Upper lobe of left lung (tissue), 6 donors: ENCODE results near the gene GIT2. TPM values are rescaled to one million over a fixed set of nuclear protein-coding genes. Genes with fewer than 3 reads are reported as not detected.
A peak's percentile ranks its signal among the peaks of the same experiment; 100 is the strongest.

ENCODE experiments used
- ATAC-seq, 2 donors: fragments of 200-7000 bp; cut with Tn5 transposase; one replicate each; pipeline ENCODE4 v1.9.1; 2022; ENCODE audit warnings: mild to moderate bottlenecking in 2 of 2, moderate library complexity in 2 of 2; ENCODE audit not compliant: low FRiP score in 2 of 2
- DNase-seq, 2 donors: peaks; one replicate each; pipeline ENCODE4 v3.0.0-alpha.2; 2019 to 2020
- H3K27ac ChIP-seq, 4 donors: fragments of 200-600 bp; sonication (generic); one replicate each; pipeline ENCODE4 v1.5.1; 2016 to 2019
- H3K27me3 ChIP-seq, 4 donors: fragments of 200-600 bp; sonication (generic); one replicate each; pipeline ENCODE4 v1.5.1; 2017 to 2019
- H3K36me3 ChIP-seq, 4 donors: fragments of 200-600 bp; sonication (generic); one replicate each; pipeline ENCODE4 v1.5.1; 2016 to 2019
- H3K4me1 ChIP-seq, 4 donors: fragments of 200-600 bp; sonication (generic); one replicate each; pipeline ENCODE4 v1.5.1; 2018 to 2019
- H3K4me3 ChIP-seq, 4 donors: fragments of 200-600 bp; sonication (generic); one replicate each; pipeline ENCODE4 v1.5.1; 2017 to 2019; ENCODE audit warnings: mild to moderate bottlenecking in 2 of 4, moderate library complexity in 1 of 4
- H3K9me3 ChIP-seq, 4 donors: fragments of 200-600 bp; sonication (generic); one replicate each; pipeline ENCODE4 v1.5.1; 2018 to 2019
- CTCF ChIP-seq, 6 experiments: fragments of 450-650 bp in 4 of 6; fragments of 200-600 bp in 2 of 6; sonication (generic) in 2 of 6; IDR thresholded peaks; one replicate each; pipeline ENCODE4 v1.5.1; 2016 to 2019; ENCODE audit warnings: antibody characterized with exemption in 6 of 6
- EP300 ChIP-seq, 4 donors: sonication (generic); formaldehyde crosslinking; IDR thresholded peaks; one replicate each; pipeline ENCODE4 v1.5.1; 2017; ENCODE audit warnings: antibody characterized with exemption in 4 of 4, control low read depth in 2 of 4
- POLR2A ChIP-seq, 4 donors: fragments of 450-650 bp; IDR thresholded peaks; one replicate each; pipeline ENCODE4 v1.5.1; 2016 to 2017; ENCODE audit warnings: antibody characterized with exemption in 4 of 4, mild to moderate bottlenecking in 2 of 4
- POLR2AphosphoS5 ChIP-seq, 2 donors: sonication (generic); formaldehyde crosslinking; IDR thresholded peaks; one replicate each; pipeline ENCODE4 v1.5.1; 2017; ENCODE audit warnings: antibody characterized with exemption in 2 of 2
- WGBS, 2 donors: methylation state at CpG; one replicate each; pipeline ENCODE4 v1.1.5; 2017 to 2018; 5-methylcytosine and 5-hydroxymethylcytosine counted together
- total RNA-seq, 6 donors: library from RNA; depleted of rRNA in 4 of 6; stranded (reverse); fragments of >200 nt in 4 of 6; gene quantifications; one replicate each; pipeline versions ENCODE4 v1.1.0 to v1.2.1, GENCODE V29; 2016 to 2021
- donor health status: DM: no; HTN: no; CAD: no; lungs with moderate emphysema.
- donor health status: DM: no; HTN: yes; CAD: no; lungs with severe emphysema.

Gene GIT2
- total RNA-seq, 6 donors from 2014 or later: 45.1 to 89.1 (median 55.3) TPM

- ATAC-seq: no peak
- WGBS, 2 donors: 96 to 98% methylated on average over 7 of the region's 7 CpGs
- Histone ChIP-seq H3K9me3 (no peaks in the 10 kb centered on the region), H3K27me3 (no peaks in the 10 kb centered on the region), H3K36me3 (peaks cover 15 to 59% (median 30%) of the 10 kb centered on the region in 4 donors), H3K4me3 (no peak overlapping the region), H3K27ac (no peak overlapping the region), H3K4me1 (no peaks in the 10 kb centered on the region)
- no peak for DNase-seq
- TF ChIP-seq POLR2AphosphoS5 (IDR thresholded peaks at IDR 0.05) (no peak), CTCF (IDR thresholded peaks at IDR 0.05) (no peak), POLR2A (IDR thresholded peaks at IDR 0.05) (no peak), EP300 (IDR thresholded peaks at IDR 0.05) (no peak)
Measured at GRCh38 chr12:109938947-109939346, 57.2 kb downstream of the GIT2 start.

GRCh38 chr12:109937371-109937770 lies 58.8 kb downstream of the GIT2 start:
- no peak for ATAC-seq
- no peak for DNase-seq
- no peak overlapping the region for H3K27ac ChIP-seq
- H3K36me3 ChIP-seq: peaks cover 15 to 74% (median 44%) of the 10 kb centered on the region in 4 donors
- no peak overlapping the region for H3K4me3 ChIP-seq
- H3K4me1 ChIP-seq: no peaks in the 10 kb centered on the region
- TF ChIP-seq POLR2A (IDR thresholded peaks at IDR 0.05): no peak
- no peak for TF ChIP-seq POLR2AphosphoS5 (IDR thresholded peaks at IDR 0.05)
- TF ChIP-seq EP300 (IDR thresholded peaks at IDR 0.05): no peak
- TF ChIP-seq CTCF (IDR thresholded peaks at IDR 0.05): no peak
- H3K9me3 ChIP-seq: no peaks in the 10 kb centered on the region
- 66 to 88% methylated on average over 5 of the region's 5 CpGs for WGBS, 2 donors
- no peaks in the 10 kb centered on the region for H3K27me3 ChIP-seq

- WGBS, 2 donors: 65 to 71% methylated on average over 5 of the region's 5 CpGs
- Histone ChIP-seq H3K27me3 (no peaks in the 10 kb centered on the region), H3K9me3 (no peaks in the 10 kb centered on the region), H3K36me3 (peaks cover 14 to 99% (median 65%) of the 10 kb centered on the region in 4 donors), H3K27ac (no peak overlapping the region), H3K4me1 (peaks cover 6 to 16% (median 12%) of the 10 kb centered on the region in 4 donors), H3K4me3 (no peak overlapping the region)
- no peak for ATAC-seq
- DNase-seq: no peak
- peak in 1 of 6 experiments; percentile 17 for TF ChIP-seq CTCF (IDR thresholded peaks at IDR 0.05)
- TF ChIP-seq EP300 (IDR thresholded peaks at IDR 0.05): no peak
Measured at GRCh38 chr12:109934026-109934425, 62.1 kb downstream of the GIT2 start.

GRCh38 chr12:109932878-109933503 lies 63.2 kb downstream of the GIT2 start:
- 79 to 86% methylated on average over 14 of the region's 14 CpGs for WGBS, 2 donors
- TF ChIP-seq POLR2AphosphoS5 (IDR thresholded peaks at IDR 0.05) (peak in 1 of 2 donors; percentile 43), POLR2A (IDR thresholded peaks at IDR 0.05) (no peak), EP300 (IDR thresholded peaks at IDR 0.05) (no peak), CTCF (IDR thresholded peaks at IDR 0.05) (no peak)
- peaks cover 6 to 17% (median 13%) of the 10 kb centered on the region in 4 donors for H3K4me1 ChIP-seq
- DNase-seq (peak in 1 of 2 donors; percentile 25), ATAC-seq (no peak)
- no peaks in the 10 kb centered on the region for H3K9me3 ChIP-seq
- peaks cover 4 to 89% (median 57%) of the 10 kb centered on the region in 4 donors for H3K36me3 ChIP-seq
- H3K27me3 ChIP-seq: no peaks in the 10 kb centered on the region
- no peak overlapping the region for H3K4me3 ChIP-seq
- H3K27ac ChIP-seq: peak overlapping the region in 1 of 4 donors; percentile 1

- H3K27ac ChIP-seq: peak overlapping the region in 1 of 4 donors; percentile 16
- no peaks in the 10 kb centered on the region for H3K9me3 ChIP-seq
- peaks cover 6 to 17% (median 13%) of the 10 kb centered on the region in 4 donors for H3K4me1 ChIP-seq
- ATAC-seq (no peak), DNase-seq (no peak)
- 94 to 95% methylated on average over 5 of the region's 5 CpGs for WGBS, 2 donors
- H3K36me3 ChIP-seq: peaks cover 0 to 86% (median 55%) of the 10 kb centered on the region in 4 donors
- no peak for TF ChIP-seq POLR2A (IDR thresholded peaks at IDR 0.05)
- TF ChIP-seq EP300 (IDR thresholded peaks at IDR 0.05): no peak
- TF ChIP-seq POLR2AphosphoS5 (IDR thresholded peaks at IDR 0.05): no peak
- no peak for TF ChIP-seq CTCF (IDR thresholded peaks at IDR 0.05)
- H3K27me3 ChIP-seq: no peaks in the 10 kb centered on the region
- H3K4me3 ChIP-seq: no peak overlapping the region
Measured at GRCh38 chr12:109931143-109931542, 65.0 kb downstream of the GIT2 start.
